Mammary epithelial cell (primary cell): Measurements from ENCODE around the gene FSTL3.

Experiments
- EZH2 ChIP-seq: IDR thresholded peaks from 2 replicates; pipeline ENCODE4 v1.6.1; 2012; ENCODE audit warnings: low read length, inconsistent platforms, borderline replicate concordance
- TF ChIP-seq, protein P1 (sequence below), 2 donors: IDR thresholded peaks in 1 of 2; conservative IDR thresholded peaks in 1 of 2; 2 replicates each; pipeline ENCODE4 v1.5.1; 2011 to 2012; ENCODE audit warnings: inconsistent platforms in 2 of 2, low read length in 2 of 2, mild to moderate bottlenecking in 2 of 2, control low read depth in 1 of 2, low read depth in 1 of 2; ENCODE audit not compliant: insufficient read depth in 1 of 2; ENCODE audit errors: extremely low read depth in 1 of 2

- TF ChIP-seq, protein P1, sequence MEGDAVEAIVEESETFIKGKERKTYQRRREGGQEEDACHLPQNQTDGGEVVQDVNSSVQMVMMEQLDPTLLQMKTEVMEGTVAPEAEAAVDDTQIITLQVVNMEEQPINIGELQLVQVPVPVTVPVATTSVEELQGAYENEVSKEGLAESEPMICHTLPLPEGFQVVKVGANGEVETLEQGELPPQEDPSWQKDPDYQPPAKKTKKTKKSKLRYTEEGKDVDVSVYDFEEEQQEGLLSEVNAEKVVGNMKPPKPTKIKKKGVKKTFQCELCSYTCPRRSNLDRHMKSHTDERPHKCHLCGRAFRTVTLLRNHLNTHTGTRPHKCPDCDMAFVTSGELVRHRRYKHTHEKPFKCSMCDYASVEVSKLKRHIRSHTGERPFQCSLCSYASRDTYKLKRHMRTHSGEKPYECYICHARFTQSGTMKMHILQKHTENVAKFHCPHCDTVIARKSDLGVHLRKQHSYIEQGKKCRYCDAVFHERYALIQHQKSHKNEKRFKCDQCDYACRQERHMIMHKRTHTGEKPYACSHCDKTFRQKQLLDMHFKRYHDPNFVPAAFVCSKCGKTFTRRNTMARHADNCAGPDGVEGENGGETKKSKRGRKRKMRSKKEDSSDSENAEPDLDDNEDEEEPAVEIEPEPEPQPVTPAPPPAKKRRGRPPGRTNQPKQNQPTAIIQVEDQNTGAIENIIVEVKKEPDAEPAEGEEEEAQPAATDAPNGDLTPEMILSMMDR (conservative IDR thresholded peaks at IDR 0.05 in 1 of 2, IDR thresholded peaks at IDR 0.05 in 1 of 2; ENCODE audit: extremely low read depth in 1 of 2, insufficient read depth in 1 of 2, low read depth in 1 of 2, low read length in 2 of 2), result no peak
- TF ChIP-seq EZH2, result no peak
Measured at GRCh38 chr19:723714-724113, 47.5 kb downstream of the FSTL3 start.
